Epidermal melanocyte (primary cell): ENCODE measurements around the gene DOCK9.
"Not testable (repeated sequence)": the region's sequence is repeated elsewhere in the genome, so short reads cannot be mapped to it uniquely, and the experiment has no call there.

Source experiments
- DNase-seq: peaks from one replicate; pipeline ENCODE4 v3.0.0; 2011; ENCODE audit warnings: low spot score; ENCODE audit not compliant: insufficient read length

Gene DOCK9

GRCh38 chr13:98919566-98919965 lies 58.3 kb downstream of the DOCK9 start:
- no peak for DNase-seq

GRCh38 chr13:98918771-98919170 lies 59.1 kb downstream of the DOCK9 start:
- no peak for DNase-seq

GRCh38 chr13:98917116-98917515 lies 60.7 kb downstream of the DOCK9 start:
- DNase-seq: no peak

GRCh38 chr13:98916403-98916802 lies 61.5 kb downstream of the DOCK9 start:
- DNase-seq: no peak

- no peak for DNase-seq
Measured at GRCh38 chr13:98915981-98916380, 61.9 kb downstream of the DOCK9 start.

GRCh38 chr13:98915563-98915962 lies 62.3 kb downstream of the DOCK9 start:
- no peak for DNase-seq

GRCh38 chr13:98913741-98914140 lies 64.1 kb downstream of the DOCK9 start:
- DNase-seq: no peak

- DNase-seq: no peak
Measured at GRCh38 chr13:98912846-98913245, 65.0 kb downstream of the DOCK9 start.

- DNase-seq: no peak
Measured at GRCh38 chr13:98910501-98910951, 67.3 kb downstream of the DOCK9 start.

- no peak for DNase-seq
Measured at GRCh38 chr13:98909016-98909415, 68.8 kb downstream of the DOCK9 start.

- DNase-seq: no peak
Measured at GRCh38 chr13:98906746-98907502, 70.9 kb downstream of the DOCK9 start.

GRCh38 chr13:98905199-98905598 lies 72.7 kb downstream of the DOCK9 start:
- no peak for DNase-seq

GRCh38 chr13:98900442-98900841 lies 77.4 kb downstream of the DOCK9 start:
- no peak for DNase-seq

- DNase-seq: no peak
Measured at GRCh38 chr13:98897706-98898105, 80.2 kb downstream of the DOCK9 start.

GRCh38 chr13:98896868-98897144 lies 81.1 kb downstream of the DOCK9 start:
- DNase-seq: no peak

- no peak for DNase-seq
Measured at GRCh38 chr13:98896083-98896867, 81.6 kb downstream of the DOCK9 start.

GRCh38 chr13:98894814-98895213 lies 83.0 kb downstream of the DOCK9 start:
- DNase-seq: not testable (repeated sequence)

- no peak for DNase-seq
Measured at GRCh38 chr13:98893371-98893770, 84.5 kb downstream of the DOCK9 start.

- DNase-seq: no peak
Measured at GRCh38 chr13:98892821-98893220, 85.0 kb downstream of the DOCK9 start.

- no peak for DNase-seq
Measured at GRCh38 chr13:98892077-98892476, 85.8 kb downstream of the DOCK9 start.

- DNase-seq: no peak
Measured at GRCh38 chr13:98890925-98891324, 86.9 kb downstream of the DOCK9 start.

- DNase-seq: no peak
Measured at GRCh38 chr13:98890186-98890585, 87.7 kb downstream of the DOCK9 start.
